ENCODE measurements around the gene RETREG2.
"Not testable (repeated sequence)": the region's sequence is repeated elsewhere in the genome, so short reads cannot be mapped to it uniquely, and the experiment has no call there.

RETREG2 gene

GRCh38 chr2:219199470-219200211 is 21.6 kb downstream of the RETREG2 start:
- DNase-seq: no peak

- DNase-seq: not testable (repeated sequence)
These were observed 22.6 kb downstream of the RETREG2 start for GRCh38 chr2:219200502-219201326.

GRCh38 chr2:219201331-219201730 is 23.3 kb downstream of the RETREG2 start:
- not testable (repeated sequence) for DNase-seq

- no peak for DNase-seq
These were observed 26.5 kb downstream of the RETREG2 start for GRCh38 chr2:219204425-219205164.

GRCh38 chr2:219205165-219205538 is 27.1 kb downstream of the RETREG2 start:
- no peak for DNase-seq

- DNase-seq: no peak
These were observed 27.9 kb downstream of the RETREG2 start for GRCh38 chr2:219205981-219206327.

GRCh38 chr2:219206328-219207133 is 28.5 kb downstream of the RETREG2 start, which contains the start of gene ZFAND2B:
TSS of gene ZFAND2B (plus strand) at chr2:219206782. CDS start at chr2:219206988, 206 bp downstream.
- DNase-seq: peak; percentile 89 to 91

- no peak for DNase-seq
These were observed 29.2 kb downstream of the RETREG2 start for GRCh38 chr2:219207134-219207883.

GRCh38 chr2:219207884-219208740 is 30.0 kb downstream of the RETREG2 start:
- DNase-seq: no peak

- DNase-seq: no peak
These were observed 31.4 kb downstream of the RETREG2 start for GRCh38 chr2:219209236-219210195.

GRCh38 chr2:219210196-219210885 is 32.3 kb downstream of the RETREG2 start:
- no peak for DNase-seq

GRCh38 chr2:219210886-219211362 is 32.8 kb downstream of the RETREG2 start:
- DNase-seq: no peak

- DNase-seq: no peak
These were observed 34.9 kb downstream of the RETREG2 start for GRCh38 chr2:219213026-219213415.

GRCh38 chr2:219213486-219214071 is 35.5 kb downstream of the RETREG2 start:
- DNase-seq: no peak

- DNase-seq: no peak
These were observed 36.1 kb downstream of the RETREG2 start for GRCh38 chr2:219214141-219214540.

- no peak for DNase-seq
These were observed 36.7 kb downstream of the RETREG2 start for GRCh38 chr2:219214786-219215185.

- DNase-seq: no peak
These were observed 37.9 kb downstream of the RETREG2 start for GRCh38 chr2:219215871-219216534.

- no peak for DNase-seq
These were observed 38.5 kb downstream of the RETREG2 start for GRCh38 chr2:219216535-219216915.

All from activated CD4-positive, alpha-beta T cell treated with anti-CD3 and anti-CD28 coated beads, Interleukin-2, amount 50 U/mL, for 4 hours (primary cell).